Measurements from ENCODE around the gene PDE4A.
A peak's percentile ranks its signal among the peaks of the same experiment; 100 is the strongest.
"Not testable (repeated sequence)": the region's sequence is repeated elsewhere in the genome, so short reads cannot be mapped to it uniquely, and the experiment has no call there.

The PDE4A gene

GRCh38 chr19:10395436-10395835 is 24.9 kb upstream of the PDE4A start:
- DNase-seq (ENCODE audit: low read depth), result no peak
- no peak overlapping the region for H3K4me3 ChIP-seq (ENCODE audit: low read depth, low read length)
- TF ChIP-seq CTCF (IDR thresholded peaks at IDR 0.05; ENCODE audit: control insufficient read depth, extremely low read depth, insufficient read depth), result no peak

GRCh38 chr19:10395917-10396316 is 24.4 kb upstream of the PDE4A start:
- H3K4me3 ChIP-seq (ENCODE audit: low read depth, low read length), result no peak overlapping the region
- no peak for DNase-seq (ENCODE audit: low read depth)
- TF ChIP-seq CTCF (IDR thresholded peaks at IDR 0.05; ENCODE audit: control insufficient read depth, extremely low read depth, insufficient read depth), result no peak

- no peak overlapping the region for H3K4me3 ChIP-seq (ENCODE audit: low read depth, low read length)
- DNase-seq (ENCODE audit: low read depth), result no peak
- TF ChIP-seq CTCF (IDR thresholded peaks at IDR 0.05; ENCODE audit: control insufficient read depth, extremely low read depth, insufficient read depth), result no peak
These were observed 21.5 kb upstream of the PDE4A start for GRCh38 chr19:10398819-10399218.

DNA sequence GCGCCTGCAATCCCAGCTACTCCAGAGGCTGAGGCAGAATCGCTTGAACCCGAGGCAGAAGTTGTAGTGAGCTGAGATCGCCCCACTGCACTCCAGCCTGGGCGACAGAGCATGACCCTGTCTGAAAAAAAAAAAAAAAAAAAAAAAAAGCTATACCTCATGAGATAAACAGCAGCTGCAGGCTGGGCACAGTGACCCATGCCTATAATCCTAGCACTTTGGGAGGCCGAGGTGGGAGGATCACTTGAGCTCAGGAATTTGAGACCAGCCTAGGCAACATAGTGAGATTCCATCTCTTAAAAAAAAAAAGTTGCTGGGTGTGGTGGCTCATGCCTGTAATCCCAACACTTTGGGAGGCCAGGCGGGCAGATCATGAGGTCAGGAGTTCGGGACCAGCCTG is 21.0 kb upstream of the PDE4A start:
- H3K4me3 ChIP-seq (ENCODE audit: low read depth, low read length); DNase-seq (ENCODE audit: low read depth): not testable (repeated sequence)

GRCh38 chr19:10399878-10400277 is 20.5 kb upstream of the PDE4A start:
- no peak for DNase-seq (ENCODE audit: low read depth)
- no peak overlapping the region for H3K4me3 ChIP-seq (ENCODE audit: low read depth, low read length)
- TF ChIP-seq CTCF (IDR thresholded peaks at IDR 0.05; ENCODE audit: control insufficient read depth, extremely low read depth, insufficient read depth), result no peak

DNA sequence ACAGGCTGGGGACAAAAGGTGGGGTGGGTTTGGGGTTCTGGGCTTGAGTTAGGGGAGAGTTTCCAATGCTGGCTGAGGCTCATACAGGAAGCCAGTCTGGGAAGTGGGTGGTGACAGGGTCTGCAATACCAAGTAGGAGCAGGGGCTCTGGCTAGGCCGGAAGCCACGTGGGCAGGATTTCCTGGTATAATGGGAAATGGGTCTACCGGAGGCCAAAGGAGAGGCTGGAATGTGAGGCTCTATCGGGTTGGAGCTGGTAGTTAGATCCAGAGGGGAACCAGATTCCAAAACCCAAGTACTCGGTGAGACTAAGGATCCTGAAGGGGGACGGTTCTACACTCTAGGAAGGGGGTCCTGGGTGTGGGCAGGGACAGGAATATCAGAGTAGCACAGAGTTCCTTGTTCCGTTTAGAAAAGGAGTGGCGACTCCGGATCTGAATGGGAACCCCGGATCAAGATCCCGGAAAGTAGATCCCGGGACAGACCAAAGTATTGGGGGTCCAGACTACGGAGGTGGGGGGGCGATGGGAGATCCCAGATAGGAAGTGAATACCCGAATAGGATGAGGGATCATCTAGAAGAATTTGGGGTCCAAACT is 17.8 kb upstream of the PDE4A start:
- DNase-seq (ENCODE audit: low read depth), result no peak
- H3K4me3 ChIP-seq (ENCODE audit: low read depth, low read length), result peak overlapping the region; percentile 100
- TF ChIP-seq CTCF (IDR thresholded peaks at IDR 0.05; ENCODE audit: control insufficient read depth, extremely low read depth, insufficient read depth), result no peak

- TF ChIP-seq CTCF (IDR thresholded peaks at IDR 0.05; ENCODE audit: control insufficient read depth, extremely low read depth, insufficient read depth), result no peak
- peak; percentile 78 for DNase-seq (ENCODE audit: low read depth)
- H3K4me3 ChIP-seq (ENCODE audit: low read depth, low read length), result peak within 1 kb of the TSS; percentile 100
These were observed 17.0 kb upstream of the PDE4A start, which contains the start of gene CDC37 for GRCh38 chr19:10403137-10404021. TSS of gene CDC37 (minus strand) at chr19:10403542. CDS start at chr19:10403479, 63 bp downstream.

Data from LNCaP clone FGC (cell line).